HEK293 (cell line): ENCODE results near the gene SMIM24.

ENCODE experiments used
- BCL11B ChIP-seq: fragments of 450-650 bp; formaldehyde crosslinking; IDR thresholded peaks from 2 replicates; pipeline ENCODE4 v1.5.1; 2016; ENCODE audit warnings: low read depth, missing biosample characterization, missing genetic modification characterization
- INSM2 ChIP-seq: fragments of 450-650 bp; formaldehyde crosslinking; IDR thresholded peaks from 2 replicates; pipeline ENCODE4 v1.5.1; 2016; ENCODE audit warnings: missing biosample characterization, missing genetic modification characterization
- KLF16 ChIP-seq: fragments of 450-650 bp; formaldehyde crosslinking; IDR thresholded peaks from 2 replicates; pipeline ENCODE4 v1.5.1; 2017; ENCODE audit warnings: missing biosample characterization, missing genetic modification characterization
- KLF9 ChIP-seq: fragments of 450-650 bp; formaldehyde crosslinking; IDR thresholded peaks from 2 replicates; pipeline ENCODE4 v1.5.1; 2016; ENCODE audit warnings: missing biosample characterization, missing genetic modification characterization, low read depth
- OVOL3 ChIP-seq: fragments of 450-650 bp; formaldehyde crosslinking; IDR thresholded peaks from 2 replicates; pipeline ENCODE4 v1.5.1; 2016; ENCODE audit warnings: missing biosample characterization, missing genetic modification characterization
- SALL2 ChIP-seq: fragments of 450-650 bp; formaldehyde crosslinking; IDR thresholded peaks from 2 replicates; pipeline ENCODE4 v1.5.0; 2017; ENCODE audit warnings: missing biosample characterization, mild to moderate bottlenecking, missing genetic modification characterization, borderline replicate concordance
- SETDB1 ChIP-seq: IDR thresholded peaks from one replicate; pipeline ENCODE4 v1.6.1; 2017; ENCODE audit warnings: mild to moderate bottlenecking, low read length, moderate library complexity, mixed read lengths; ENCODE audit not compliant: insufficient read length
- SP2 ChIP-seq: fragments of 450-650 bp; formaldehyde crosslinking; IDR thresholded peaks from 2 replicates; pipeline ENCODE4 v1.5.1; 2016; ENCODE audit warnings: missing biosample characterization, missing genetic modification characterization
- SP7 ChIP-seq: fragments of 450-650 bp; formaldehyde crosslinking; IDR thresholded peaks from 2 replicates; pipeline ENCODE4 v1.5.1; 2016; ENCODE audit warnings: missing biosample characterization, missing genetic modification characterization
- ZBTB1 ChIP-seq: fragments of 450-650 bp; formaldehyde crosslinking; IDR thresholded peaks from 2 replicates; pipeline ENCODE4 v1.5.1; 2016; ENCODE audit warnings: missing biosample characterization, missing genetic modification characterization
- ZBTB44 ChIP-seq: fragments of 450-650 bp; IDR thresholded peaks from 2 replicates; pipeline ENCODE4 v1.5.1; 2018; ENCODE audit warnings: missing biosample characterization, mild to moderate bottlenecking, missing genetic modification characterization
- ZBTB6 ChIP-seq: fragments of 450-650 bp; formaldehyde crosslinking; IDR thresholded peaks from 2 replicates; pipeline ENCODE4 v1.5.1; 2017; ENCODE audit warnings: missing biosample characterization, missing genetic modification characterization
- ZIC2 ChIP-seq: fragments of 450-650 bp; formaldehyde crosslinking; IDR thresholded peaks from 2 replicates; pipeline ENCODE4 v1.5.1; 2016; ENCODE audit warnings: missing biosample characterization, missing genetic modification characterization
- ZNF10 ChIP-seq: fragments of 450-650 bp; formaldehyde crosslinking; IDR thresholded peaks from 2 replicates; pipeline ENCODE4 v1.5.1; 2017; ENCODE audit warnings: missing biosample characterization, missing genetic modification characterization
- ZNF148 ChIP-seq: fragments of 450-650 bp; formaldehyde crosslinking; IDR thresholded peaks from 2 replicates; pipeline ENCODE4 v1.5.0; 2017; ENCODE audit warnings: missing biosample characterization, missing genetic modification characterization, borderline replicate concordance
- ZNF221 ChIP-seq: fragments of 450-650 bp; formaldehyde crosslinking; IDR thresholded peaks from 2 replicates; pipeline ENCODE4 v1.5.1; 2017; ENCODE audit warnings: missing biosample characterization, missing genetic modification characterization, borderline replicate concordance
- ZNF280C ChIP-seq: fragments of 450-650 bp; formaldehyde crosslinking; IDR thresholded peaks from 2 replicates; pipeline ENCODE4 v1.5.1; 2016; ENCODE audit warnings: missing biosample characterization, missing genetic modification characterization
- ZNF324 ChIP-seq: fragments of 450-650 bp; formaldehyde crosslinking; IDR thresholded peaks from 2 replicates; pipeline ENCODE4 v1.5.1; 2016; ENCODE audit warnings: missing biosample characterization, missing genetic modification characterization
- ZNF366 ChIP-seq: fragments of 450-650 bp; formaldehyde crosslinking; conservative IDR thresholded peaks from 2 replicates; pipeline ENCODE4 v1.5.1; 2016; ENCODE audit warnings: missing biosample characterization, missing genetic modification characterization
- ZNF423 ChIP-seq: fragments of 450-650 bp; formaldehyde crosslinking; IDR thresholded peaks from 2 replicates; pipeline ENCODE4 v1.5.1; 2016; ENCODE audit warnings: missing biosample characterization, missing genetic modification characterization
- ZNF529 ChIP-seq: fragments of 450-650 bp; formaldehyde crosslinking; IDR thresholded peaks from 2 replicates; pipeline ENCODE4 v1.5.1; 2017; ENCODE audit warnings: missing genetic modification characterization, missing biosample characterization; ENCODE audit not compliant: insufficient replicate concordance
- ZNF530 ChIP-seq: fragments of 450-650 bp; formaldehyde crosslinking; IDR thresholded peaks from 2 replicates; pipeline ENCODE4 v1.5.1; 2016; ENCODE audit warnings: low read depth, missing biosample characterization, missing genetic modification characterization
- ZNF596 ChIP-seq: fragments of 450-650 bp; IDR thresholded peaks from 2 replicates; pipeline ENCODE4 v1.5.0; 2018; ENCODE audit warnings: missing biosample characterization, mild to moderate bottlenecking, missing genetic modification characterization, moderate library complexity
- ZNF600 ChIP-seq: fragments of 450-650 bp; formaldehyde crosslinking; IDR thresholded peaks from 2 replicates; pipeline ENCODE4 v1.5.1; 2016; ENCODE audit warnings: missing biosample characterization, missing genetic modification characterization
- ZNF658 ChIP-seq: fragments of 450-650 bp; formaldehyde crosslinking; IDR thresholded peaks from 2 replicates; pipeline ENCODE4; 2016; ENCODE audit warnings: missing biosample characterization, missing genetic modification characterization
- ZNF692 ChIP-seq: fragments of 450-650 bp; formaldehyde crosslinking; IDR thresholded peaks from 2 replicates; pipeline ENCODE4 v1.5.1; 2016; ENCODE audit warnings: missing biosample characterization, missing genetic modification characterization
- ZNF707 ChIP-seq: fragments of 450-650 bp; formaldehyde crosslinking; IDR thresholded peaks from 2 replicates; pipeline ENCODE4 v1.5.1; 2016; ENCODE audit warnings: missing biosample characterization, missing genetic modification characterization
- ZNF776 ChIP-seq: fragments of 450-650 bp; formaldehyde crosslinking; IDR thresholded peaks from 2 replicates; pipeline ENCODE4 v1.5.0; 2017; ENCODE audit warnings: missing biosample characterization, missing genetic modification characterization, borderline replicate concordance

The SMIM24 gene

GRCh38 chr19:3507371-3508120, 27.2 kb upstream of the SMIM24 start (continued):
- TF ChIP-seq ZNF596 (no peak), SP2 (tag by site-specific recombination) (peak; percentile 32), ZNF707 (tag by site-specific recombination) (no peak), ZBTB6 (tag by site-specific recombination) (no peak), ZBTB1 (no peak), ZIC2 (tag by site-specific recombination) (peak; percentile 50; the same call in 1 of the 2 replicates), ZNF148 (tag by site-specific recombination) (no peak), INSM2 (tag by site-specific recombination) (0 out of 2 replicates have a peak, but pooled peaks have one; percentile 13), ZNF10 (tag by site-specific recombination) (no peak), ZNF423 (no peak), OVOL3 (no peak), ZNF600 (tag by site-specific recombination) (no peak), ZNF530 (no peak), ZNF221 (tag by site-specific recombination) (no peak), ZNF280C (tag by site-specific recombination) (no peak), SP7 (tag by site-specific recombination) (peak; percentile 34; the same call in 1 of the 2 replicates), ZNF366 (peak; percentile 50; the same call in 1 of the 2 replicates), ZNF324 (tag by site-specific recombination) (no peak), KLF16 (tag by site-specific recombination) (no peak), KLF9 (tag by site-specific recombination) (no peak), ZBTB44 (no peak), SALL2 (tag by site-specific recombination) (no peak), ZNF529 (no peak), BCL11B (tag by site-specific recombination) (no peak), SETDB1 (no peak), ZNF692 (tag by site-specific recombination) (no peak), ZNF776 (tag by site-specific recombination) (no peak), ZNF658 (tag by site-specific recombination) (no peak)
